WTC11 (cell line): Measurements from ENCODE around the gene ABCA1. TPM values are rescaled to one million over a fixed set of nuclear protein-coding genes. Genes with fewer than 3 reads are reported as not detected.

Source experiments
- ATAC-seq: fragments of 200-7000 bp; cut with Tn5 transposase; 2 replicates; pipeline ENCODE4 v1.10.0; 2021; ENCODE audit warnings: mild to moderate bottlenecking, moderate library complexity
- CTCF ChIA-PET: fragments of 300-600 bp; sonication (Branson Sonifier 250); formaldehyde crosslinking; loops from one replicate; lab custom pipeline; 2021; ENCODE audit warnings: antibody characterized with exemption; lab: Charles Lee
- POLR2A ChIA-PET: fragments of 350-600 bp; sonication (Branson Sonifier 250); formaldehyde crosslinking; loops from one replicate; lab custom pipeline; 2021; ENCODE audit warnings: antibody characterized with exemption; lab: Charles Lee
- DNase-seq: peaks from one replicate; pipeline ENCODE4 v3.0.0; 2021; ENCODE audit warnings: low spot score
- H3K27ac Mint-ChIP-seq: 2 replicates; pipeline ENCODE4 v1.8.0; 2021; ENCODE audit warnings: mixed read lengths
- H3K27me3 Mint-ChIP-seq: 2 replicates; pipeline ENCODE4 v1.8.0; 2021; ENCODE audit warnings: low read depth, mild to moderate bottlenecking, moderate library complexity, mixed read lengths
- H3K36me3 Mint-ChIP-seq: 2 replicates; pipeline ENCODE4 v1.8.0; 2021; ENCODE audit warnings: mixed read lengths
- H3K4me1 Mint-ChIP-seq: 2 replicates; pipeline ENCODE4 v1.8.0; 2022; ENCODE audit warnings: mixed read lengths
- H3K4me3 Mint-ChIP-seq: 2 replicates; pipeline ENCODE4 v1.8.0; 2021; ENCODE audit warnings: mild to moderate bottlenecking, moderate library complexity, mixed read lengths
- H3K9me3 Mint-ChIP-seq: 2 replicates; pipeline ENCODE4 v1.8.0; 2021; ENCODE audit warnings: mixed read lengths
- ARID4B ChIP-seq: sonication (generic); formaldehyde crosslinking; IDR thresholded peaks from 2 replicates; pipeline ENCODE4 v1.8.0; 2023; ENCODE audit warnings: missing genetic modification reagents, mild to moderate bottlenecking, borderline replicate concordance
- ATF6 ChIP-seq: sonication (generic); formaldehyde crosslinking; IDR thresholded peaks from 2 replicates; pipeline ENCODE4 v1.8.1; 2023; ENCODE audit warnings: mild to moderate bottlenecking, missing genetic modification reagents
- CDX4 ChIP-seq: fragments of 250-450 bp; sonication (Bioruptor Pico); IDR thresholded peaks from 2 replicates; pipeline ENCODE4 v1.9.0; 2021; ENCODE audit warnings: moderate library complexity, mild to moderate bottlenecking, inconsistent platforms, borderline replicate concordance
- ERG ChIP-seq: fragments of 250-450 bp; sonication (Bioruptor Pico); IDR thresholded peaks from 2 replicates; pipeline ENCODE4 v1.8.0; 2021; ENCODE audit warnings: mild to moderate bottlenecking
- ETV6 ChIP-seq: sonication (generic); formaldehyde crosslinking; IDR thresholded peaks from 2 replicates; pipeline ENCODE4 v1.8.1; 2022; ENCODE audit warnings: mild to moderate bottlenecking, missing genetic modification reagents
- FOXJ3 ChIP-seq: sonication (generic); formaldehyde crosslinking; IDR thresholded peaks from 2 replicates; pipeline ENCODE4 v1.9.0; 2021; ENCODE audit warnings: missing genetic modification reagents, mild to moderate bottlenecking, borderline replicate concordance
- MXD4 ChIP-seq: fragments of 250-450 bp; sonication (Bioruptor Pico); IDR thresholded peaks from 2 replicates; pipeline ENCODE4 v1.8.0; 2021; ENCODE audit warnings: mild to moderate bottlenecking, moderate library complexity, borderline replicate concordance
- NFATC4 ChIP-seq: fragments of 250-450 bp; sonication (Bioruptor Pico); IDR thresholded peaks from 2 replicates; pipeline ENCODE4 v1.9.0; 2021; ENCODE audit warnings: mild to moderate bottlenecking
- NFE2L1 ChIP-seq: sonication (generic); formaldehyde crosslinking; IDR thresholded peaks from 2 replicates; pipeline ENCODE4 v1.8.1; 2023; ENCODE audit warnings: missing genetic modification reagents
- NR1H2 ChIP-seq: sonication (generic); formaldehyde crosslinking; IDR thresholded peaks from 2 replicates; pipeline ENCODE4 v1.9.0; 2021; ENCODE audit warnings: mild to moderate bottlenecking, moderate library complexity, missing genetic modification reagents
- PREB ChIP-seq: sonication (generic); formaldehyde crosslinking; IDR thresholded peaks from 2 replicates; pipeline ENCODE4 v1.8.1; 2022; ENCODE audit warnings: mild to moderate bottlenecking, missing genetic modification reagents, moderate library complexity, borderline replicate concordance
- PRRX2 ChIP-seq: fragments of 250-450 bp; sonication (Bioruptor Pico); IDR thresholded peaks from 2 replicates; pipeline ENCODE4 v1.8.0; 2021; ENCODE audit warnings: mild to moderate bottlenecking
- RORB ChIP-seq: fragments of 250-450 bp; sonication (Bioruptor Pico); IDR thresholded peaks from 2 replicates; pipeline ENCODE4 v1.9.0; 2021; ENCODE audit warnings: mild to moderate bottlenecking
- ZMAT4 ChIP-seq: fragments of 250-450 bp; sonication (Bioruptor Pico); IDR thresholded peaks from 2 replicates; pipeline ENCODE4 v1.9.0; 2021; ENCODE audit warnings: mild to moderate bottlenecking
- total RNA-seq: library from RNA; stranded (reverse); gene quantifications from 3 replicates; pipeline ENCODE4 v1.2.3, GENCODE V29; 2021
- TF ChIP-seq, protein P1 (sequence below): sonication (generic); formaldehyde crosslinking; IDR thresholded peaks from 2 replicates; pipeline ENCODE4 v1.8.1; 2022; ENCODE audit warnings: missing genetic modification reagents, borderline replicate concordance
- TF ChIP-seq, protein P2 (sequence below): sonication (generic); formaldehyde crosslinking; IDR thresholded peaks from 2 replicates; pipeline ENCODE4 v1.8.1; 2022; ENCODE audit warnings: low read depth, missing genetic modification reagents, borderline replicate concordance

Gene ABCA1
- total RNA-seq, 1 experiment from 2014 or later, result 7.8 TPM

GRCh38 chr9:104851546-104851920, 76.4 kb downstream of the ABCA1 start (continued):
- TF ChIP-seq ARID4B, result no peak

GRCh38 chr9:104850786-104851545, 77.0 kb downstream of the ABCA1 start:
- DNase-seq (no peak), ATAC-seq (no peak)
- no peak overlapping the region for H3K4me3 Mint-ChIP-seq
- CTCF ChIA-PET, result no interaction called here
- H3K36me3 Mint-ChIP-seq, result no peaks in the 10 kb centered on the region
- no peaks in the 10 kb centered on the region for H3K9me3 Mint-ChIP-seq
- POLR2A ChIA-PET, result no interaction called here
- no peak overlapping the region for H3K27ac Mint-ChIP-seq
- TF ChIP-seq, protein P1, sequence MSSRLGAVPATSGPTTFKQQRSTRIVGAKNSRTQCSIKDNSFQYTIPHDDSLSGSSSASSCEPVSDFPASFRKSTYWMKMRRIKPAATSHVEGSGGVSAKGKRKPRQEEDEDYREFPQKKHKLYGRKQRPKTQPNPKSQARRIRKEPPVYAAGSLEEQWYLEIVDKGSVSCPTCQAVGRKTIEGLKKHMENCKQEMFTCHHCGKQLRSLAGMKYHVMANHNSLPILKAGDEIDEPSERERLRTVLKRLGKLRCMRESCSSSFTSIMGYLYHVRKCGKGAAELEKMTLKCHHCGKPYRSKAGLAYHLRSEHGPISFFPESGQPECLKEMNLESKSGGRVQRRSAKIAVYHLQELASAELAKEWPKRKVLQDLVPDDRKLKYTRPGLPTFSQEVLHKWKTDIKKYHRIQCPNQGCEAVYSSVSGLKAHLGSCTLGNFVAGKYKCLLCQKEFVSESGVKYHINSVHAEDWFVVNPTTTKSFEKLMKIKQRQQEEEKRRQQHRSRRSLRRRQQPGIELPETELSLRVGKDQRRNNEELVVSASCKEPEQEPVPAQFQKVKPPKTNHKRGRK, result no peak
- TF ChIP-seq ZMAT4 (CRISPR knock-in tag), result no peak
- no peak for TF ChIP-seq RORB (CRISPR knock-in tag)
- TF ChIP-seq ATF6 (CRISPR knock-in tag), result no peak
- no peak for TF ChIP-seq NFE2L1 (CRISPR knock-in tag)
- TF ChIP-seq, protein P2, sequence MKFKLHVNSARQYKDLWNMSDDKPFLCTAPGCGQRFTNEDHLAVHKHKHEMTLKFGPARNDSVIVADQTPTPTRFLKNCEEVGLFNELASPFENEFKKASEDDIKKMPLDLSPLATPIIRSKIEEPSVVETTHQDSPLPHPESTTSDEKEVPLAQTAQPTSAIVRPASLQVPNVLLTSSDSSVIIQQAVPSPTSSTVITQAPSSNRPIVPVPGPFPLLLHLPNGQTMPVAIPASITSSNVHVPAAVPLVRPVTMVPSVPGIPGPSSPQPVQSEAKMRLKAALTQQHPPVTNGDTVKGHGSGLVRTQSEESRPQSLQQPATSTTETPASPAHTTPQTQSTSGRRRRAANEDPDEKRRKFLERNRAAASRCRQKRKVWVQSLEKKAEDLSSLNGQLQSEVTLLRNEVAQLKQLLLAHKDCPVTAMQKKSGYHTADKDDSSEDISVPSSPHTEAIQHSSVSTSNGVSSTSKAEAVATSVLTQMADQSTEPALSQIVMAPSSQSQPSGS (CRISPR knock-in tag), result no peak
- TF ChIP-seq MXD4, result no peak
- no peak for TF ChIP-seq ETV6 (CRISPR knock-in tag)
- TF ChIP-seq PREB (CRISPR knock-in tag), result no peak
- no peak for TF ChIP-seq ERG (CRISPR knock-in tag)
- TF ChIP-seq NR1H2 (CRISPR knock-in tag), result no peak
- no peak for TF ChIP-seq PRRX2 (CRISPR knock-in tag)
- TF ChIP-seq CDX4 (CRISPR knock-in tag), result no peak
- TF ChIP-seq NFATC4 (CRISPR knock-in tag), result no peak
- TF ChIP-seq FOXJ3 (CRISPR knock-in tag), result no peak
- TF ChIP-seq, all 79 proteins: peak for 0
- Mint-ChIP-seq H3K27me3 (no peaks in the 10 kb centered on the region), H3K4me1 (peaks cover 18% of the 10 kb centered on the region)
